Measurements from ENCODE around the gene LCMT1.
"Not testable (repeated sequence)": the region's sequence is repeated elsewhere in the genome, so short reads cannot be mapped to it uniquely, and the experiment has no call there.

The LCMT1 gene

DNA sequence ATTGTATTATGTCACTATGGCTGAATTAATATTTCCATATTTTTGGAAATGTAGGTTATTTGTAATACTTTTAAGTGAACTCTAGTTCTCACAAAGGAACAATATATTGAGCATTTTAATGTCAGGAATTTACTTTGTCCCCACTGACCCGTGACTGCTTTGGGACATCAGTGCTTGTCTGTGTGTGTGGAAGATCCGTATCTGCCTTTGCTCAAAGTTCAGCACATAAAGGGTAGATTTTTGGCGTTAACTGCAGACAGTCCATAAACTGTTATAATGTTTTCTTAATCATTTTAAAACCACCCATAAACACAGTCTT, 65.9 kb downstream of the LCMT1 start:
- Histone ChIP-seq H3K4me3 (ENCODE audit: low read length) (no peak overlapping the region), H3K9me3 (ENCODE audit: control insufficient read depth, low read depth, low read length) (no peaks in the 10 kb centered on the region), H3K27ac (ENCODE audit: low read length) (no peak overlapping the region), H3K27me3 (ENCODE audit: control insufficient read depth, insufficient read depth, low read length) (no peaks in the 10 kb centered on the region), H3K36me3 (ENCODE audit: control insufficient read depth, low read depth, low read length) (peaks cover 22% of the 10 kb centered on the region), H3K9ac (ENCODE audit: low read length) (no peak overlapping the region), H3K4me1 (ENCODE audit: control insufficient read depth, low read depth, low read length) (no peaks in the 10 kb centered on the region)

DNA sequence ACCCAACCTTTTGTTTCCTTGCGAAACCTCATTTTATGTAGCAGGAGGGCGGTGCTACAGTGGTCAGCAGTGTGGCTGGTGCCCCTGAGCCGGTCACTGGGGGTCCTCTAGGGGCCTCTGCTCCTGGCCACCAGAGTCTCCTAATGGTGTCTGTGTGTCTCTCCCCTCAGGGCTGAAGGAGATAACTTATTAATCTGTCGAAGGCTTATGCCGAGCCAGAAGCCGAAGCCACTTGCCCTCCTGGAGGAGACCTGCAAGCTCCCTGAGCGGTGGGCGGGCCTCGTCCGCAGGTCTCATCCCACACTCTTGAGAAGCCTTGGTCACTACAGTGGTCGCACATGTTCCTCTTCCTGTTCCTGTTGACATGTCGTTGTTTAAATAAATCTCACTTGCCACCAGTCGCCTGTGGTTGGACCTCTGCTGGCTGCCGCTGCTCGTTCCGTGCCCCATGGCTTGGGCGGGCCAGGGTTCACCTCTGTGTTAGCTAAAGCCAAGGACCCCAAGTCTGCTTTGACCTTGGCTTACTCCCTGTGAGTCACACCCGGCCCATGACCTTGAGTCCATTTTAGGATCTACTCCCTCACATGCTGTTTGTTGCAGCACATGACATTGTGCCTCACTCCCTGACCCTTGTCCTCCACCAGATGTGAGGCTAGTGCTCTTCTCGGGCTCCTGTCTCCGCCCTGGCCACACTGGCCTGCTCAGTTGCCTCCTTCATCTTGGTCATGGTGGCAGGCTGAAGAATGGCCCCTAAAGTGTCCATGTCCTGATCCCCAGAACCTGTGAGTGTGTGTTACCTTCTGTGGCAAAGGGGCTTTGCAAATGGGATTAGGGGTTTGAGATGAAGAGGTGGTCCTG, 66.5 kb downstream of the LCMT1 start:
- no peak overlapping the region for H3K4me3 ChIP-seq (ENCODE audit: low read length)
- no peaks in the 10 kb centered on the region for H3K27me3 ChIP-seq (ENCODE audit: control insufficient read depth, insufficient read depth, low read length)
- H3K9ac ChIP-seq (ENCODE audit: low read length): no peak overlapping the region
- H3K9me3 ChIP-seq (ENCODE audit: control insufficient read depth, low read depth, low read length): no peaks in the 10 kb centered on the region
- no peaks in the 10 kb centered on the region for H3K4me1 ChIP-seq (ENCODE audit: control insufficient read depth, low read depth, low read length)
- peaks cover 16% of the 10 kb centered on the region for H3K36me3 ChIP-seq (ENCODE audit: control insufficient read depth, low read depth, low read length)
- no peak overlapping the region for H3K27ac ChIP-seq (ENCODE audit: low read length)

- not testable (repeated sequence) for H3K27ac ChIP-seq (ENCODE audit: low read length); H3K27me3 ChIP-seq (ENCODE audit: control insufficient read depth, insufficient read depth, low read length); H3K36me3 ChIP-seq (ENCODE audit: control insufficient read depth, low read depth, low read length); H3K4me1 ChIP-seq (ENCODE audit: control insufficient read depth, low read depth, low read length); H3K9me3 ChIP-seq (ENCODE audit: control insufficient read depth, low read depth, low read length); H3K4me3 ChIP-seq (ENCODE audit: low read length); H3K9ac ChIP-seq (ENCODE audit: low read length)
These were observed 69.7 kb downstream of the LCMT1 start for GRCh38 chr16:25181236-25181635.

GRCh38 chr16:25184771-25185170, 73.2 kb downstream of the LCMT1 start:
- Histone ChIP-seq H3K9me3 (ENCODE audit: control insufficient read depth, low read depth, low read length) (no peaks in the 10 kb centered on the region), H3K27ac (ENCODE audit: low read length) (no peak overlapping the region), H3K4me3 (ENCODE audit: low read length) (no peak overlapping the region), H3K4me1 (ENCODE audit: control insufficient read depth, low read depth, low read length) (no peaks in the 10 kb centered on the region), H3K9ac (ENCODE audit: low read length) (no peak overlapping the region), H3K36me3 (ENCODE audit: control insufficient read depth, low read depth, low read length) (no peaks in the 10 kb centered on the region), H3K27me3 (ENCODE audit: control insufficient read depth, insufficient read depth, low read length) (no peaks in the 10 kb centered on the region)

DNA sequence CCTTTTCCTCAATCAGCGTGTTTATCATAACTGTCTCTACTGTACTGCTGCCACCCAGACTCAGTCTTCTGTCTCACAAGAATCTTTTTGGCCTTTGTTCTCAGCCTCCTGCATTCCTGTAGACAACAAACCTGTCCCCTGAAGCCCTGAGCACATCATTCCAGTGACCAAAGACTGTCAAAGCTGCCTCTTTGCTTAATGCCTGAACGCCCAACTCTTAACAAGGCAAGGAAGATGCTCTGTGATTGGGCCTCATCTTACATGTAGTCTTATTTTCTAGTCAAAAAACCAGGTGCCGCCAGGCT, 75.9 kb downstream of the LCMT1 start:
- no peak overlapping the region for H3K4me3 ChIP-seq (ENCODE audit: low read length)
- H3K9ac ChIP-seq (ENCODE audit: low read length): no peak overlapping the region
- H3K36me3 ChIP-seq (ENCODE audit: control insufficient read depth, low read depth, low read length): no peaks in the 10 kb centered on the region
- no peak overlapping the region for H3K27ac ChIP-seq (ENCODE audit: low read length)
- H3K9me3 ChIP-seq (ENCODE audit: control insufficient read depth, low read depth, low read length): no peaks in the 10 kb centered on the region
- no peaks in the 10 kb centered on the region for H3K27me3 ChIP-seq (ENCODE audit: control insufficient read depth, insufficient read depth, low read length)
- no peaks in the 10 kb centered on the region for H3K4me1 ChIP-seq (ENCODE audit: control insufficient read depth, low read depth, low read length)

- Histone ChIP-seq H3K27me3 (ENCODE audit: control insufficient read depth, insufficient read depth, low read length) (no peaks in the 10 kb centered on the region), H3K9ac (ENCODE audit: low read length) (no peak overlapping the region), H3K27ac (ENCODE audit: low read length) (no peak overlapping the region), H3K9me3 (ENCODE audit: control insufficient read depth, low read depth, low read length) (no peaks in the 10 kb centered on the region), H3K36me3 (ENCODE audit: control insufficient read depth, low read depth, low read length) (no peaks in the 10 kb centered on the region), H3K4me3 (ENCODE audit: low read length) (no peak overlapping the region), H3K4me1 (ENCODE audit: control insufficient read depth, low read depth, low read length) (no peaks in the 10 kb centered on the region)
These were observed 77.8 kb downstream of the LCMT1 start for GRCh38 chr16:25189305-25189704.

- Histone ChIP-seq H3K36me3 (ENCODE audit: control insufficient read depth, low read depth, low read length) (no peaks in the 10 kb centered on the region), H3K27ac (ENCODE audit: low read length) (no peak overlapping the region)
These were observed 80.6 kb downstream of the LCMT1 start for GRCh38 chr16:25192096-25192495.

DNA sequence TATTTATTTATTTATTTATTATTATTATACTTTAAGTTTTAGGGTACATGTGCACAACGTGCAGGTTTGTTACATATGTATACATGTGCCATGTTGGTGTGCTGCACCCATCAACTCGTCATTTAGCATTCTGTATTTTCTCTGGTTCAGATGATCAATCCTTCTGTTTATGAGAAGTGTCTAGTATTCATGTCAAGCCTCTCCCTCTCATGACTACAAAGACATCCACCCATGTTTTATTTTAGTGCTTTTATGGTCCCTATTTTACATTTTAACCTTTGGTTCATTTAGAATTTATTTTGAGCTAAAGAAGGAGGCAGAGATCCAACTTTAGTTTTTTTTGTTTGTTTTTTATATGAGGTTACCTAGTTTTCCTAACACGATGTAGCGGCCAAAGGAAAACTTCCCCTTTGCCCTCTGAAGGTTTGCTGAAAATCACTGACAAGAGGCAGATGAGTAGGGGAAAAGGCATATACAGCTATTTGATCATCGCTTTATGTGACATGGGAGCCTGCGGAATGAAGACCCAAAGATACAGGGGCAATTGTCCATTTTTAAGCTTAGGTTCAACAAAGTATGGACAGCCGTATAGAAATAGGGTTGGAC, 82.8 kb downstream of the LCMT1 start:
- no peaks in the 10 kb centered on the region for H3K9me3 ChIP-seq (ENCODE audit: control insufficient read depth, low read depth, low read length)
- no peaks in the 10 kb centered on the region for H3K27me3 ChIP-seq (ENCODE audit: control insufficient read depth, insufficient read depth, low read length)
- no peak overlapping the region for H3K27ac ChIP-seq (ENCODE audit: low read length)
- H3K4me1 ChIP-seq (ENCODE audit: control insufficient read depth, low read depth, low read length): no peaks in the 10 kb centered on the region
- no peak overlapping the region for H3K4me3 ChIP-seq (ENCODE audit: low read length)
- H3K9ac ChIP-seq (ENCODE audit: low read length): no peak overlapping the region
- no peaks in the 10 kb centered on the region for H3K36me3 ChIP-seq (ENCODE audit: control insufficient read depth, low read depth, low read length)

More at GRCh38 chr16:25192096-25192495, 80.6 kb downstream of the LCMT1 start:
- H3K4me1 ChIP-seq (ENCODE audit: control insufficient read depth, low read depth, low read length): no peaks in the 10 kb centered on the region
- H3K4me3 ChIP-seq (ENCODE audit: low read length): no peak overlapping the region
- H3K9ac ChIP-seq (ENCODE audit: low read length): no peak overlapping the region
- no peaks in the 10 kb centered on the region for H3K27me3 ChIP-seq (ENCODE audit: control insufficient read depth, insufficient read depth, low read length)
- no peaks in the 10 kb centered on the region for H3K9me3 ChIP-seq (ENCODE audit: control insufficient read depth, low read depth, low read length)

- Histone ChIP-seq H3K9me3 (ENCODE audit: control insufficient read depth, low read depth, low read length) (no peaks in the 10 kb centered on the region), H3K4me1 (ENCODE audit: control insufficient read depth, low read depth, low read length) (no peaks in the 10 kb centered on the region), H3K27ac (ENCODE audit: low read length) (no peak overlapping the region), H3K27me3 (ENCODE audit: control insufficient read depth, insufficient read depth, low read length) (no peaks in the 10 kb centered on the region), H3K4me3 (ENCODE audit: low read length) (no peak overlapping the region), H3K9ac (ENCODE audit: low read length) (no peak overlapping the region), H3K36me3 (ENCODE audit: control insufficient read depth, low read depth, low read length) (no peaks in the 10 kb centered on the region)
These were observed 86.5 kb downstream of the LCMT1 start for GRCh38 chr16:25198021-25198420.

DNA sequence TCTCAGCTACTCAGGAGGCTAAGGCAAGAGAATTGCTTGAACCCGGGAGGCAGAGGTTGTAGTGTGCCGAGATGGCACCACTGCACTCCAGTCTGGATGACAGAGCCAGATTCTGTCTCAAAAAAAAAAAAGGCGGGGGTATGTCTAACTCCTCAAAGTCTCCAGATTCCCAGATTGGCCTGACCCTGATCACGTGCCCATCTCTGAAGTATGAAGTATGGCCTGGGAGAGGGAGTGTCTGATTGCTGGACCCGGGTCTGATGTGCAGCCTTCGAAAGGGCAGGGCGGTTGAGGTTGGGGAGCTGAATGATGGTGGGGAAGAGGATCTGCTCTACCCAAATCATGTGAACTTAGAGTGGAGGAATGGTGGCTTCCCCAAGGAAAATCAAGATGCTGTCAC, 87.9 kb downstream of the LCMT1 start:
- no peaks in the 10 kb centered on the region for H3K36me3 ChIP-seq (ENCODE audit: control insufficient read depth, low read depth, low read length)
- no peak overlapping the region for H3K27ac ChIP-seq (ENCODE audit: low read length)
- H3K9me3 ChIP-seq (ENCODE audit: control insufficient read depth, low read depth, low read length): no peaks in the 10 kb centered on the region
- no peak overlapping the region for H3K4me3 ChIP-seq (ENCODE audit: low read length)
- no peaks in the 10 kb centered on the region for H3K4me1 ChIP-seq (ENCODE audit: control insufficient read depth, low read depth, low read length)
- no peaks in the 10 kb centered on the region for H3K27me3 ChIP-seq (ENCODE audit: control insufficient read depth, insufficient read depth, low read length)
- no peak overlapping the region for H3K9ac ChIP-seq (ENCODE audit: low read length)

DNA sequence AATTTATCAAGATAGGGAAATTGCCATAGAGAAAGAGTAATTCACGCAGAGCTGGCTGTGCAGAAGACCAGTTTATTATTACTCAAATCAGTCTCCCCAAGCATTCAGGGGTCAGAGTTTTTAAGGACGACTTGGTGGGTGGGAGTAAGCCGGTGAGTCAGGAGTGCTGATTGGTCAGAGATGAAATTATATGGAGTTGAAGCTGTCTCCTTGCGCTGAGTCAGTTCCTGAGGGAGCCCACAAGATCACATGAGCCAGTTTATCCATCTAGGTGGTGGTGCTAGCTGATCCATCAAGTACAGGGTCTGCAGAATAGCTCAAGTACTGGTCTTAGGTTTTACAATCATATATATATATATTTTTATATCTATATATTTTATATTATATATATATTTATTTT, 99.2 kb downstream of the LCMT1 start:
- Histone ChIP-seq H3K4me3 (ENCODE audit: low read length) (no peak overlapping the region), H3K27me3 (ENCODE audit: control insufficient read depth, insufficient read depth, low read length) (no peaks in the 10 kb centered on the region), H3K9me3 (ENCODE audit: control insufficient read depth, low read depth, low read length) (no peaks in the 10 kb centered on the region), H3K27ac (ENCODE audit: low read length) (no peak overlapping the region), H3K36me3 (ENCODE audit: control insufficient read depth, low read depth, low read length) (no peaks in the 10 kb centered on the region), H3K4me1 (ENCODE audit: control insufficient read depth, low read depth, low read length) (no peaks in the 10 kb centered on the region), H3K9ac (ENCODE audit: low read length) (no peak overlapping the region)

GRCh38 chr16:25212636-25213035, 101.1 kb downstream of the LCMT1 start:
- no peaks in the 10 kb centered on the region for H3K9me3 ChIP-seq (ENCODE audit: control insufficient read depth, low read depth, low read length)
- H3K36me3 ChIP-seq (ENCODE audit: control insufficient read depth, low read depth, low read length): no peaks in the 10 kb centered on the region
- no peak overlapping the region for H3K9ac ChIP-seq (ENCODE audit: low read length)
- H3K27ac ChIP-seq (ENCODE audit: low read length): no peak overlapping the region
- H3K4me3 ChIP-seq (ENCODE audit: low read length): no peak overlapping the region
- H3K4me1 ChIP-seq (ENCODE audit: control insufficient read depth, low read depth, low read length): no peaks in the 10 kb centered on the region
- H3K27me3 ChIP-seq (ENCODE audit: control insufficient read depth, insufficient read depth, low read length): no peaks in the 10 kb centered on the region
